ENCODE measurements around the gene NXPH3.

The NXPH3 gene

DNA sequence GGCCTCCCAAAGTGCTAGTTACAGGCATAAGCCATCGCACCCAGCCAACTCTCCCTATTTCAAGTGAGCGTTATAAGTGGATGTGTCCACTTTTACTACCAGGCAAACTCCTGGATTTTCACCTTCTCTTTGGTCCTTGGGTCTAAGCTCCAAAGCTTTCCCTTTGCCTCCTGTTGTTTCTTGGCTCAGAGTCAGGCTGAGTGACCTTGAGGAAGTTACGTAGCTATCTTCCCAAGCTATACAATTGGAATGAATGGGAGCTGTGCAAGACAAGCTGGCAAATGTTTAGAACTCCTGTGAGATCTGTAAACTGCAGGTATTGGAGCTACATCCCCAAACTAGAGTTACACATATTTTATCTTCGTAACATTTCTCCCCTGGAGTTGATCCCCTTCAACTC is 20.3 kb downstream of the NXPH3 start:
- Histone ChIP-seq H3K9me3 (no peaks in the 10 kb centered on the region), H3K4me1 (no peaks in the 10 kb centered on the region; the same call in 1 of the 2 replicates), H3K27me3 (no peaks in the 10 kb centered on the region), H3K4me3 (ENCODE audit: low read depth, low read length) (no peak overlapping the region), H3K36me3 (peaks cover 3% of the 10 kb centered on the region)
- TF ChIP-seq, protein P1, sequence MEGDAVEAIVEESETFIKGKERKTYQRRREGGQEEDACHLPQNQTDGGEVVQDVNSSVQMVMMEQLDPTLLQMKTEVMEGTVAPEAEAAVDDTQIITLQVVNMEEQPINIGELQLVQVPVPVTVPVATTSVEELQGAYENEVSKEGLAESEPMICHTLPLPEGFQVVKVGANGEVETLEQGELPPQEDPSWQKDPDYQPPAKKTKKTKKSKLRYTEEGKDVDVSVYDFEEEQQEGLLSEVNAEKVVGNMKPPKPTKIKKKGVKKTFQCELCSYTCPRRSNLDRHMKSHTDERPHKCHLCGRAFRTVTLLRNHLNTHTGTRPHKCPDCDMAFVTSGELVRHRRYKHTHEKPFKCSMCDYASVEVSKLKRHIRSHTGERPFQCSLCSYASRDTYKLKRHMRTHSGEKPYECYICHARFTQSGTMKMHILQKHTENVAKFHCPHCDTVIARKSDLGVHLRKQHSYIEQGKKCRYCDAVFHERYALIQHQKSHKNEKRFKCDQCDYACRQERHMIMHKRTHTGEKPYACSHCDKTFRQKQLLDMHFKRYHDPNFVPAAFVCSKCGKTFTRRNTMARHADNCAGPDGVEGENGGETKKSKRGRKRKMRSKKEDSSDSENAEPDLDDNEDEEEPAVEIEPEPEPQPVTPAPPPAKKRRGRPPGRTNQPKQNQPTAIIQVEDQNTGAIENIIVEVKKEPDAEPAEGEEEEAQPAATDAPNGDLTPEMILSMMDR (IDR thresholded peaks at IDR 0.05; ENCODE audit: low read depth, low read length), result no peak
- DNase-seq, result no peak

DNA sequence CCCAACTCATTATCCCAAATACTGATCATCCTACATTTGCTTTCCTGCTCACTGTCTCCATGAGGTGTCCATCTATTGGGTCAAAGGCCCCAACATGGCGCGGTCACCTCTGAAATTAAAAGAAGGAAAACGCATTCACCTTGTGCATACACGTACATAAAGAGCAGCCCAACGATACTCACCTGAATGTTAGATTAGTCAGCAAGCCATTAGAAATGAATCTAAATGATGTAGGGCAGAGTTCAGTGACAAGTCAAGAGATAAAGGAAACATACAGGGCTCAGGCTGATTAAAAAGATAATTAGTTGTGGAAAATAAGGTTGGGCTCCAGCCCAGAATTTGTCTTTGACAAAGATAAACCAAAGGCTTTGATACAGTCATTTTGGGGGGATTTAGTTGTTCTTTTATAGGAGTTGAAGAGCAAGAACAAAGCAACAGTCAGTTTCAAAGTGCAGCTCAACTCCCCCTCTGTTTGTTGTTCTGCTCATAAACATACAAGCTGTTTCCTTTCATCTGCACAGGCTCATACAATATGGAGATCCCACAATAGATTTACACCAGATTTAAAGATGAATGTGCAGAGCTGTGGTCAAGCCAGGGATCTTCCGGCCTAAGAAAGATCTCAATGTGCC is 21.1 kb downstream of the NXPH3 start:
- Histone ChIP-seq H3K4me1 (no peaks in the 10 kb centered on the region; the same call in 1 of the 2 replicates), H3K4me3 (ENCODE audit: low read depth, low read length) (no peak overlapping the region), H3K36me3 (peaks cover 3% of the 10 kb centered on the region), H3K27me3 (no peaks in the 10 kb centered on the region), H3K9me3 (no peaks in the 10 kb centered on the region)
- TF ChIP-seq, protein P1 (IDR thresholded peaks at IDR 0.05; ENCODE audit: low read depth, low read length), result no peak
- DNase-seq, result no peak

DNA sequence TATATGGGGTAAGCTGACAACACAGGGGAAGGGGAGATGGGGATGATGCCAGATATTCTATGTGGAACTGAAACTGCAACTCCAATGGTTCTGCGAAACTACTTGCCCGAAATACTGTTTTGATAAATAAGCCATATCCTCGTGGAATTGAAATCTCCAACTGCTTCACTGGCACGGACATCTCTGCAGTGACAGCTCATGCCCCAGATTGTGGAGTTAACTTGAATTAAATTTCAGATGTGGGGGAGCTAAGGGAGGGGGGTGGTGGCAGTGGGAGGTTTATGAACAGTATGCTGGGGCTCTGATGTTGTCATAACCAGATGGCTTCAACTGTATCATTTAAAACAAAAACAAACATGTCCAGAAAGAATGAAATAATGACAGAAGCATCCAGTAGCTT is 21.8 kb downstream of the NXPH3 start:
- Histone ChIP-seq H3K36me3 (peaks cover 3% of the 10 kb centered on the region), H3K27me3 (no peaks in the 10 kb centered on the region), H3K9me3 (no peaks in the 10 kb centered on the region), H3K4me1 (no peaks in the 10 kb centered on the region; the same call in 1 of the 2 replicates), H3K4me3 (ENCODE audit: low read depth, low read length) (no peak overlapping the region)
- TF ChIP-seq, protein P1 (IDR thresholded peaks at IDR 0.05; ENCODE audit: low read depth, low read length), result no peak
- no peak for DNase-seq

DNA sequence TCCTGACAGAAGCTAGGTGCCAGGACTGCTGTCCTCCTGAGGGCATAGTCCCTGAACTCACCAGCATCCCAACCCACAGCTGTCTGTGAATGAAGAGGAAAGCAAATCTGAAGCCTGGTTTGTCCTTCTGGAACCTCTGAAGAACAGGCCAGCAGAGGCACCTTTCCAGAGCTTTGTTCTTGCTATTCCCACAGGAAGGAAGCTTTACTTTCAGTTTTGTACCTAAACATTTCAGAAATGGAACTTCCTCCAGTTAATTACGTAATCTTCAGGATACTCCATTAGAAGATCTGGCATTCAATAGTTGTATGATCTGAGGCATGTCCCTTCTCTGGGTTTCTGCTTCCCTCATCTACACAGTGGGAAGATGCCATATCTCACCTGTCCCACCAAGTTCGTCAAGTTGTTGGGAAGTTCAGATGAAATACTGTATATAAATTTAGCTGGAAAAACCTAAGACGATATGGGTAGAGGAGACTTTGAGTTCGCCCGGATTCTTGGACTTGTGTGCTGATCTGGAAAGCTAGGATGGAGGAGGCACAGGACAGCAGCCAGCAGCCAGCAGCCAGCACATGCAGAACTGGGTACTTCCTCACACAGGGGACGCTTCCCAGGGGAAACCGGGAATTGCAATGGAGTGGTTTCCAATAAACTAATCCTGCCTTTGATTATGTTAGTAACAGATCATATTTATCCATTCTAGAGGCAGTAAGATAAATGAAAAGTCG is 22.4 kb downstream of the NXPH3 start:
- H3K36me3 ChIP-seq, result peaks cover 3% of the 10 kb centered on the region
- H3K4me3 ChIP-seq (ENCODE audit: low read depth, low read length), result no peak overlapping the region
- H3K4me1 ChIP-seq, result no peaks in the 10 kb centered on the region; the same call in 1 of the 2 replicates
- no peak for DNase-seq
- H3K27me3 ChIP-seq, result no peaks in the 10 kb centered on the region
- no peaks in the 10 kb centered on the region for H3K9me3 ChIP-seq
- TF ChIP-seq, protein P1 (IDR thresholded peaks at IDR 0.05; ENCODE audit: low read depth, low read length), result no peak

DNA sequence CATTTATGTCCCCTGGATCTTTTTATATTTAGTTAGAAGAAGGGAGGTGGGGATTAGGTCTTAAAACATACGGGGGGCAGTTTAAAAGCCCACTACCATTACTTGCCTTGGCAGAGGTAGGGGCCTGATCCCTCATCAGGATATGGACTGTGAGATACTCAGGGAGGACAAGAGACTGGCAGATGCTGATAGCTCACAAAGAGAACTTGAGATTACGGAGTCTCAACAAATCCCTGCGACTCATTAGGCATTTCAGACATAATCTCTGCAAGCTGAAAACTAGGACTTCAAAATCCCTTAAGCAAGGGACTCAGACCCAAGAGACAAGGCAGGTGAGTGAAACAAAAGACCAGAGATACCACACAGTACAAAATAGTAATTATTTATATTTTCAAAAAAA is 23.2 kb downstream of the NXPH3 start:
- H3K36me3 ChIP-seq, result peaks cover 6% of the 10 kb centered on the region
- H3K9me3 ChIP-seq, result no peaks in the 10 kb centered on the region
- no peak for DNase-seq
- no peaks in the 10 kb centered on the region; the same call in 1 of the 2 replicates for H3K4me1 ChIP-seq
- no peak overlapping the region for H3K4me3 ChIP-seq (ENCODE audit: low read depth, low read length)
- H3K27me3 ChIP-seq, result no peaks in the 10 kb centered on the region
- TF ChIP-seq, protein P1 (IDR thresholded peaks at IDR 0.05; ENCODE audit: low read depth, low read length), result no peak

DNA sequence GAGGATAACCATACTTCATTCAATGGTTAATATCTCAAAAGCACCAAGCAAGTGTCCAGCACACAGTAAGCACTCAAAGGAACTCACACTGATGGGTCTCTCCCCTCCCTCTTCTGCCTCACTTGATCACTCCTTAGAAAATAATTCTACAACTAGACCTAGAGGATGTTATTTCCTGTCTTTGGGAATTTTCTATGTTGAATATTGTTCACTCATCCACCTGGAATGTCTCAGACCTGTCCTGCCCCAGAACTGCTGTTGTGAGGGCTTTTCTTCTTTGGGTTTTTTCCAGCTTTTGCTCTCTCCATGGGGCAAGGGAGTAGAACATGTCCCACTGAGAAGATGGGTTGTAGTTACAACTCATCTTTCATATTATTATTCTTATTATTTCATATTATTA is 25.3 kb downstream of the NXPH3 start:
- TF ChIP-seq, protein P1 (IDR thresholded peaks at IDR 0.05; ENCODE audit: low read depth, low read length), result no peak
- no peaks in the 10 kb centered on the region; the same call in 1 of the 2 replicates for H3K4me1 ChIP-seq
- no peaks in the 10 kb centered on the region for H3K9me3 ChIP-seq
- no peak for DNase-seq
- H3K4me3 ChIP-seq (ENCODE audit: low read depth, low read length), result no peak overlapping the region
- H3K27me3 ChIP-seq, result no peaks in the 10 kb centered on the region
- peaks cover 16% of the 10 kb centered on the region for H3K36me3 ChIP-seq
